Mammary epithelial cell (primary cell): Measurements from ENCODE around the gene DTL.

Experiments used
- CTCF ChIP-seq, 2 donors: IDR thresholded peaks in 1 of 2; conservative IDR thresholded peaks in 1 of 2; 2 replicates each; pipeline ENCODE4 v1.5.1; 2011 to 2012; ENCODE audit warnings: inconsistent platforms in 2 of 2, low read length in 2 of 2, mild to moderate bottlenecking in 2 of 2, control low read depth in 1 of 2, low read depth in 1 of 2; ENCODE audit not compliant: insufficient read depth in 1 of 2; ENCODE audit errors: extremely low read depth in 1 of 2
- EZH2 ChIP-seq: IDR thresholded peaks from 2 replicates; pipeline ENCODE4 v1.6.1; 2012; ENCODE audit warnings: low read length, inconsistent platforms, borderline replicate concordance

DNA sequence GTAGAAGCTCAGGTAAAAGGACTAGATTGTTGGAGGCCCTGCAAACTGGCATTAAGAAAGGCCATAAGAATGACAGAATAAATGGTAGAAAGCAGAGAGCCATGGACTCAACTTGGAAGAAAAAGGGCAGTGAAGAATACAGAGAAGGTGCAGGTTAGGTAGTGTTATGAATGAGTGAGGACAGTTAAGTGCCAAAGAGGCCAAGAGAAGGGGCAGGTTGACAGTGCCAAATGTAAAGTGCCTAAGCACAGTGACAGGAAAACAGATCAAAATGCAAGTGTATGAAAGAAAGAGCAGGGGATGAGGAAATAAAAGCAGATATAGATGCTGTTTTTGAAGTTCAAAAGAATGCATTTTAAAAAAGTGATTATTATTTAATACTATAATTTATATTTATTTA, 43.9 kb upstream of the DTL start:
- TF ChIP-seq CTCF (conservative IDR thresholded peaks at IDR 0.05 in 1 of 2, IDR thresholded peaks at IDR 0.05 in 1 of 2; ENCODE audit: extremely low read depth in 1 of 2, insufficient read depth in 1 of 2, low read depth in 1 of 2, low read length in 2 of 2): no peak
- TF ChIP-seq EZH2: no peak
